Glomerular endothelial cell (primary cell): ENCODE measurements around the gene ERAS. TPM values are rescaled to one million over a fixed set of nuclear protein-coding genes. Genes with fewer than 3 reads are reported as not detected.
A peak's percentile ranks its signal among the peaks of the same experiment; 100 is the strongest.
"Not testable (repeated sequence)": the region's sequence is repeated elsewhere in the genome, so short reads cannot be mapped to it uniquely, and the experiment has no call there.

Experiments
- DNase-seq: peaks from one replicate; pipeline ENCODE4 v3.0.0-alpha.2; 2011; ENCODE audit warnings: low read depth, low spot score; ENCODE audit errors: extremely low read depth
- total RNA-seq: library from RNA; depleted of rRNA; stranded (reverse); fragments of >200 nt; gene quantifications from 2 replicates; pipeline ENCODE4 v1.2.3, GENCODE V29; 2015

ERAS gene
- total RNA-seq, 1 donor from 2014 or later = not detected

DNA sequence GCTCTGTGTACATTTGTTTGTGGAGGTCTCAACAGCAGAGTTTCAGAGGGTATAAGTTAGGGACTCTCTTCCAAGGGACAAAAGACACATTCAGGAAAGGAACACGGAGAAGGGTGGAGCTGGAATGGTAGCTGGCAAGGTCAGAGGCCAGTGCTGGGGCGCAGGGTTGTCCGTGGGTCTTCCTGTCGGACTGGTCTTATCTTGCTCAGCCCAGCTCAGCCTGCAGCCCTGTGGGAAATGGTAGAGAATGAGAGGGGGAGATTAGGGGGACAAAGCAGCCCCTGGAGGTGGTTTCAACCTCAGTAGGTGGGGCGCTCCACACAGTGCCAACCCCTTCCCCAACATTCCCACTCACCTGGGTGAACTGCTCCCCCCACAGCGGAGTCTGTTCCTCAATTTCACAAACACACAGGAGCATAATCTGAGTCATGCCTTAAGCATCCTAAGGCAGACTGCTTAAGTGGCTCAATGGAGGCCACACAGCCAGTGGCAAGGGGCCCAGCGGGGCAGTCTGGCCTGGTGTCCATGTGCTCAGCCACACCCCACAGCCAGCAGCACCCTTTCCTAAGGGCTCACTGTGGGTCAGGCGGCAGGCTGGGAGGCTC lies 31.3 kb upstream of the ERAS start:
- no peak for DNase-seq

DNA sequence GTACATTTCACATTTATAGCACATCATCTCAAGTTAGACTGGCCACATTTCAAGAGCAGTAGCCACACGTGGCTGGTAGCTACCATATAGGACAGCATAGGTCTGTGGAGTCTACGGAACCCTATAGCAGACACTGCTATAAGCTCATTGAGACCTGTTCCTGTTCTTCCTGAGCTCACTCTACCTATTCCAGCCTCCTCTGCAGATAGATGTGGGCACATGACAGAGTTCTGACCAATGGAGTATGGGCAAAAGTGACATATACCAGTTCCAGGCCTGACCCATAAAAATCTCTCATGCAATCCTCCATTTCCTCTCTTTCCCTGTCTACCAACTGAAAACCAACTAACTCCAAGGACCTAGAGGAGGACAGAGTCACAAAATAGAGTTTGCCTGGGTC lies 28.0 kb upstream of the ERAS start:
- no peak for DNase-seq

DNA sequence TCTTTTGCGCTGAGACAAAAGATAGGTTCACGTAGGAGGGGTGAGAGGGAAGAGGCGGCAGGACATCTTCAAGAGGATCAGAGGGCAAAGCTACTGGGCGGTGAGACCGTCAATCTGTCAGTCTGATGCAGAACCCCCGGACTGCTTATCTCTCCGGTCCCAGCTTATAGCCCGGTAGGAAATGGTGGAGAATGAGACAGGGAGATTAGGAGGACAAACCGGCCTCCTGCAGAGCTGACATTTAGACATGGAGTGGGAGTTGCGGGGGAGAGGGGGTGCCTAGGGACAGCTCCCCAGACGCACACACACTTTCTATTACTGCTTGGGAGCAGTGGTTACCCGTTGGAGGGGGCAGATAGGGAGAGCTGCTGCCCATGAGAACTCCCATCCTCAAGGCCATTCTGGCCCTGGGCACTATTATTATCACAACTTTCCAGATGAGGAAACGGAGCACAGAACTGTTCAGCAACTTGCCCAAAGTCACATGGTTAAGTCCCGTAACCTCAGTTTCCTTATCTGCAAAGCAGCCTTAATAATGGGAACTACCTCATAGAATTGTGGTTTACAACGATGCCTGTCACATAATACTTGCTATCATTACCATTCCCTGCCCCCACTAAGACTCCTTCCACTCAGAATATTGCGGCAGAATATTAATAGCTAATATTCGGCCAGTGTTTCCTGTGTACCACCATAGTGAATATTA lies 25.6 kb upstream of the ERAS start:
- DNase-seq = no peak

DNA sequence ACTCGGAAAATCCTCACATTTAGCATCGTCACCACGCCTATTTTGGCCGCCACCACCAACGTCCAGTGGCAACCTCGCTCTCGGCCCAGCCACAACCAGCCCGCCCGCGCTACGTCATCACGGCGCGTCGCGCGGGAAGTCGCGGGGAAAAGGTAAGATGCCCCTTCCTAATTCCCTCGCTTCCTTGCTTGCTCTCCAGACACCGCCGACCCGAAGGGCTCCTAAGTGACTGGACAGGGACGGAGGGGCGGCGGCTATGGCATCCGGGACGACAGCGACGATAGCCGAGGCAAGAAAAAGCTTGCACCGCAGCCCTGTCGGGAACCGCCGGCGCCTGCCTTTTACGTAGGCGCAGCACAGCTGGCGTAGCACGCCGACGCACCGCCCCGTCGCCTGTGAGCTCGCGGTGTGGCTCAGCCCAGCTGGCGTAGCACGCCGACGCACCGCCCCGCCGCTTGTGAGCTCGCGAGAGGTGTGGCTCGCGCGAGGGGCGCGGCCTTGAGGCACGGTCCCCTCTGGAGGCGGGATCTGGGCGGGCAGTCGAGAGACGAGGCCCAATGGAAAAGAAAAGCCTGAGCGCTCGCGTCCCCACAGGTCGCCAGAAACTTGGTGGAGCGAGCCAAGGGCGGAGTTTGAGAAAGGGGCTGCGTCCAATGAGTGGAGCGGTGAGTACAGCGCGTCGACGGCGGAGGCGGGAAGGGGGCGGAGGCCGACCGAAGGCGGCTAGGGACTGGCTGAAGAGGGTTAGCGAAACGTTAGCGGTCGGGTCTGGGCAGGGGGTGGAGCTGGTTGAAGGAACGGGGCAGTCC lies 24.8 kb upstream of the ERAS start, which contains the start of gene HDAC6:
TSS of gene HDAC6 (plus strand) at position 788 of the 809 bp plus-strand sequence. CDS start 626 bp downstream, outside the sequence.
- DNase-seq = peak; percentile 73

DNA sequence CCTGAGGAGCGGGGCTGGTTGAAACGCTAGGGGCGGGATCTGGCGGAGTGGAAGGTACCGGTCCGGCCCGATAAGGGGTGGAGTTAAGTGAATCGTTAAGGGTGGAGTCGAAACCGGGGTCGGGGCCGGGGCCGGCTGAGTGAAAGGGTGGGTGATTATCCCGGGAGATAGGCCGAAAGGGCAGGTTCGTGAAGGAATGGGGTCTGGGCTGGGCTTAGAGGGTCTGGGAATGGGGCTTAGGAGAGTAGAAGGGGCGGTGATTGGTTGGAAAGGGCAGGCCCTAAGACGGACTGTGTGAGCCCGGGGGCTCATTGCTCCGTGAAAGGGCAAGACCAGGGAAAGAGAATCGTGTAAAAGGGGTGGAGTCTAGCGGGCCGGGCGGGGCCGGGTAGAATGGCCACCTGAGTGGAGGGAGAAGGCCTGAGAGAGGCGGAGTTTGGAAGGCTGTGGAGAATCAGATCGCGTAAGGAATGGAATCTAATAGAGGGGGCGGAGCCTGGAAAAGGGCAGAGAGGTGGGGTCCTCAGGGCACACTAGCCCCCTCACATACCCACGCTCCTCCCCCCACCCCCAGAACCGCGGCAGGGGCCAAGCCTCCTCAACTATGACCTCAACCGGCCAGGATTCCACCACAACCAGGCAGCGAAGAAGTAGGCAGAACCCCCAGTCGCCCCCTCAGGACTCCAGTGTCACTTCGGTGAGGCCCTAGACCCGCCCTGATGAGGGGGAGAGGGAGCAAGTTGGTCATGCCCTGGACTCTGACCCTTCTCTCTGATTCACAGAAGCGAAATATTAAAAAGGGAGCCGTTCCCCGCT lies 24.0 kb upstream of the ERAS start:
- peak; percentile 22 for DNase-seq

DNA sequence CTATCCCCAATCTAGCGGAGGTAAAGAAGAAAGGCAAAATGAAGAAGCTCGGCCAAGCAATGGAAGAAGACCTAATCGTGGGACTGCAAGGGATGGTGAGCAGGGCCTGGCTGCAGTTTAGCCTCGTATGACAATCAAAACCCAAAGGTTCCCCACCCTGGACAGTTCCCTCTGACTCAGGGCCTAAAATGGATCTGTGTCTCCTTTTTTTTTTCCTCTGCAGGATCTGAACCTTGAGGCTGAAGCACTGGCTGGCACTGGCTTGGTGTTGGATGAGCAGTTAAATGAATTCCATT lies 23.5 kb upstream of the ERAS start:
- no peak for DNase-seq

DNA sequence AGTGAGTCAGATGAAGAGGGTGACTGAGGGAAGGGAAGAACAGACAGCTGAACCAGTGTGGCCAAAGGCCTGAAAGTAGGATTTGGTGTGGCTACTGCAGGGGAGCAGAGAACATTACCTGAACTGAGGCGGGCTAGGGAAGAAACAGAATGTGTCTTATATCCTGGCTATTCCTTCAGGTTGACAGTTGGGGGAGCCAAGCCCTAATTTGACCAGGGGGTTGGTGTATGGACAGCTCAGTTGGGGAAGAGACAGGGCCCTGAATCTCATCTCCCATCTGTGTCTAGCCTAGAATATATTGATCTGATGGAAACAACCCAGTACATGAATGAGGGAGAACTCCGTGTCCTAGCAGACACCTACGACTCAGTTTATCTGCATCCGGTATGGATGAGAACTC lies 20.2 kb upstream of the ERAS start:
- DNase-seq = no peak

DNA sequence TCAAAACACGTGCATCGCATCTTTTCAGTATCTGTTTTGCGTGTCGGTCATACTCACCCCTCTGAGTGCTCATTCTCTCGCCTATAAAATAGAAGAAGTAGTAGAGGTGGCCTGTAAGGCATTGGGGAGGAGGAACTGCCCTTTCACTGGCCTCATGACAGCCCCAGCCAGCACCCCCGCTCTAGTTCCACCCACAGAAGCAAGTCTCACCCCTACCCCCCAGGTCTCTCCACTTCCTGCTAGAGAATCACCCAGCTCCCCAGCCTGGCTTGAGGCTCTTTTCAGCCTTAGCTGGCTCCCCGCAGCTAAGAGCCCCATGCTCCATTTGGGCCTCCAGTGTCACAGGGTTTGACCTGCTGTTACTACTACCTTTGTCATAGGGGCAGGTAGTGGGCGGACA lies 12.7 kb upstream of the ERAS start:
- DNase-seq = no peak

DNA sequence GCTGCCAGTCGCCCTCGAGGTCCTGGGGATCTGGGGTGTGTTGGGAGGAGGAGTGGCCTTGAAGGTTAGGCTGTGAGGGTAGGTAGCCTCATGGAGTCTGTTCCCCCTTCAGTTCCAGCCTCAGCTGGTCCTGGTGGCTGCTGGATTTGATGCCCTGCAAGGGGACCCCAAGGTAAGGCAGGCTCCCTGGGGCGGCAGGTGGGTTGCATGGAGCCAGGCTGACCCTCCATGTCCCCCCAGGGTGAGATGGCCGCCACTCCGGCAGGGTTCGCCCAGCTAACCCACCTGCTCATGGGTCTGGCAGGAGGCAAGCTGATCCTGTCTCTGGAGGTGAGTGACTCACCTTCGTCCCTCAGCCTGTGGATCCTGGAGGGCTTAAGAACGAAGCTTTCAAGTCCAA lies 11.6 kb upstream of the ERAS start:
- DNase-seq = no peak

DNA sequence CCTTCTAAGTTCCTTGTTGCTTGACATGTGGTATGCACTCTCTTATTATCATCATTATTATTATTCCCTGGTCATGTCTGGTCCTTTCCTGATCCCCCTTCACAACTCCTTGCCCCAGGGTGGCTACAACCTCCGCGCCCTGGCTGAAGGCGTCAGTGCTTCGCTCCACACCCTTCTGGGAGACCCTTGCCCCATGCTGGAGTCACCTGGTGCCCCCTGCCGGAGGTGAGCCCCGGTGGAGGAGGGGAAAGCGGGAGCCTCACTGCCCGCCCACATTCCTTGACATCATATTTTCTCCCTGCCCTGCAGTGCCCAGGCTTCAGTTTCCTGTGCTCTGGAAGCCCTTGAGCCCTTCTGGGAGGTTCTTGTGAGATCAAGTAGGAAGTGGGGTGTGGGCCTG lies 11.0 kb upstream of the ERAS start:
- DNase-seq = no peak

DNA sequence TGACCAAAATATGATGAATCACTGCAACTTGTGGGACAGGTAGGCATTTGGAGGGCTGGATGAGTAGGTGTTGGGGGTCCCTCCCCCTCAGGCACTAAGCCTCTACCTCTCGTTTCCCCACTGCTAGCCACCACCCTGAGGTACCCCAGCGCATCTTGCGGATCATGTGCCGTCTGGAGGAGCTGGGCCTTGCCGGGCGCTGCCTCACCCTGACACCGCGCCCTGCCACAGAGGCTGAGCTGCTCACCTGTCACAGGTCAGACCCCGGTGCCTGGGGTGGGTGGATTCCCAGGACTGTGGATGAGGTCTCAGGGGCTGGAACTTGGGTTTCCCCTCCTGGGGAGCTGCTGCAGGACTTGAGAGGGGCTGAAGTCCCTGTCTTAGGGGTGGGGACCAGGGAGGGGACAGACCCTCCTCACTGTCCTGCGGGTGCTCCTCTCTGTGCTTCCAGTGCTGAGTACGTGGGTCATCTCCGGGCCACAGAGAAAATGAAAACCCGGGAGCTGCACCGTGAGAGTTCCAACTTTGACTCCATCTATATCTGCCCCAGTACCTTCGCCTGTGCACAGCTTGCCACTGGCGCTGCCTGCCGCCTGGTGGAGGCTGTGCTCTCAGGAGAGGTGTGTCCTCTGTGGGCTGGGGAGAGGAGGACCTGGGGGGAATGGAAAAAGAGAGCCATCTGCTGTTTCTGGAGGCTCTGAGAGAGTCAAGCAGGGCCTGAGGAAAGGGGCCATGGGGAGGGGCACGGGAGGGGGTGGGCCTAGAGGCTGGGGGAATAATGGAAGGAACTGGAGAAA lies 10.1 kb upstream of the ERAS start:
- no peak for DNase-seq

DNA sequence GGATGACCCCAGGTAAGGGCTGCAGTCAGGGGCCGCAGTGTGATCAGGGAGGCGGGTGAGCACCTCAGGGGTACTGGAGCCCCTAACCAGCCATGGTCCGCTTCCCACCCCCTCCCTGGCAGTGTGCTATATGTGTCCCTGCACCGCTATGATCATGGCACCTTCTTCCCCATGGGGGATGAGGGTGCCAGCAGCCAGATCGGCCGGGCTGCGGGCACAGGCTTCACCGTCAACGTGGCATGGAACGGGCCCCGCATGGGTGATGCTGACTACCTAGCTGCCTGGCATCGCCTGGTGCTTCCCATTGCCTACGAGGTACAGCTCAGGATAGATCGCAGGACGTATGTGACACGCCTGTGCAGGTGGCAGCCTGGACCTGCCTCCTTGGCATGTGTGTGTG lies 8.2 kb upstream of the ERAS start:
- no peak for DNase-seq

DNA sequence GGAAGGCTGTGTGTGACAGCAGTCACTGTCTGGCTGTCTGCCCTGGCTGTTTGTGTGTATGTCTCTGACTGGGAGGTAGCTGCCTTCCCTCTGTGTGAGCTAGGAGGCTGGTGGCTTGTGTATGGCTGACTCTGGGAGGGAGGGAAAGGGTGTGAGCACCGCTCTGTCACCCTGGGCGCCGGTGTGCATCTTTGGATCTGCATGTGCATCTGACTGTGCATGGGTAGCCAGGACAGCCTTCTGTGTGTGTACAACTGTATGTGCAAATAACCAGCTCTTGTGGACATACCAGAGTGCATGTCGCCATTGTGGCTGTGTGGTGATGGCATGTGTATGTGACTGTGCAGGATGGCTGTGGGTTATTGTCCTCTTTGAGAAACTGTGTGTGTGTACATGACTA lies 7.4 kb upstream of the ERAS start:
- no peak for DNase-seq

DNA sequence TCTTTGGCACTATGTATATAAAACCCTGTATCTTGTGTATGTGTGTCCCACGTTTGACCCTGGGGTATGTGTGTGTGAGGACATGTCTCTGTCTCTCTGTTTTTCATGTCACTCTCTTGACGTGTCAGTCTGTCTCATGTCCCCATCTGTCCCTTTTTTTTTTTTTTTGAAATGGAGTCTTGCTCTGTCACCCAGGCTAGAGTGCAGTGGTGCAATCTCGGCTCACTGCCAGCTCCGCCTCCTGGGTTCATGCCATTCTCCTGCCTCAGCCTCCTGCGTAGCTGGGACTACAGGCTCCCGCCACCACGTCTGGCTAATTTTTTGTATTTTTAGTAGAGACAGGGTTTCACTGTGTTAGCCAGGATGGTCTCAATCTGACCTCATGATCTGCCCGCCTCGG lies 6.9 kb upstream of the ERAS start:
- DNase-seq = not testable (repeated sequence)

DNA sequence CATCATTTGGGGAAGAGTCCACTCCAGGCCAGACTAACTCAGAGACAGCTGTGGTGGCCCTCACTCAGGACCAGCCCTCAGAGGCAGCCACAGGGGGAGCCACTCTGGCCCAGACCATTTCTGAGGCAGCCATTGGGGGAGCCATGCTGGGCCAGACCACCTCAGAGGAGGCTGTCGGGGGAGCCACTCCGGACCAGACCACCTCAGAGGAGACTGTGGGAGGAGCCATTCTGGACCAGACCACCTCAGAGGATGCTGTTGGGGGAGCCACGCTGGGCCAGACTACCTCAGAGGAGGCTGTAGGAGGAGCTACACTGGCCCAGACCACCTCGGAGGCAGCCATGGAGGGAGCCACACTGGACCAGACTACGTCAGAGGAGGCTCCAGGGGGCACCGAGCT lies 3.3 kb upstream of the ERAS start:
- DNase-seq = no peak

DNA sequence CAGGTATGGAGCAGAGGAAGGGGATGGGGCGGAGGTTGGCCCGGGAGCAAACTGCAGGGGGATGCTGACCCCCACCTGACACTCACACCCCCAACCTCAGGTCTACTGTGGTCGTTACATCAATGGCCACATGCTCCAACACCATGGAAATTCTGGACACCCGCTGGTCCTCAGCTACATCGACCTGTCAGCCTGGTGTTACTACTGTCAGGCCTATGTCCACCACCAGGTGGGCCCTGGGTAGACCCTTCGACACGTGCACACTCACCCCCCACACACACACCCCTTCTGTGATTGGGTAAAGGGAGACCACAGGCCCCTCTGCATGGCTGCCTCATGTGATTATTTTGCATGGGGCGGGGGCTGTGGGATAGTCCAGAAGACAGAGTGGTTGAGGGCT lies 2.2 kb upstream of the ERAS start:
- no peak for DNase-seq

DNA sequence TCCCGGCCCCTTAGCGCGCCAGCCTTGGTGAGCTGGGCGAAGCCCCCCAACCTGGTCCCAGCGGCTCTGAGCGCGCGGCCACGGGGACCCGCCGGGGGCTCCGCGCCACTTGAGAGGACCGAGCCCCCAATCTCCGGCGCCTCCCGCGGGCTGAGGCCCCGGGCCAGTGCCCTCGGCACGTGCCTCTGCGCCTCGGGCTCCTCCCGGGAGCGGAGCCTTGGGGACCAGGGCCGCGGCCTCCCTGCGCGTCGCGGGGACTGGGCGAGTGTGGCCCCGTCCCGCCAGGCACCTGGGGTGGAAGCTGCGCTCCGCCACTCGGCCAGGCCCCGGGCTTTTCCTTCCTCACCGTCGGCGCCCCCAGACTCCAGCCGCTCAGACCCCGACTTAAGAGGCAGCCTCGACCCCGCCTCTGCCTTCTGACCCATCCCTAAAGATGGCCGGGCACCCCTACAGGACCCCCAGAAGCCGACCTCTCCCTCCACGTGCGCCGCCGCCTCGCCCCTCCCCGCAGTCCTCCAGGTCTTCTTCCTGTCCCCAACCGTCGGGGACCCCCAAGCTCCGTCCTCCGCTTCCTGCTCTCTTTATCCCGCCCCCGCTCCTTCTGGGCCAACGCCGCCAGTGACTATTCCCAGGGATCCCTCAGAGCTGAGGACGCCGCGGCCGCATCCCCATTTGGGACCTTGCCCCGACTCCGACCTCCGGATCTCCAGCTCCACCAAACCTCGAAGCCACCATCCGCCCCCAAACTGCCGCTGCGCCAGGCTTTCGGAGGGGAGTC lies 752 bp downstream of the ERAS start:
- no peak for DNase-seq

DNA sequence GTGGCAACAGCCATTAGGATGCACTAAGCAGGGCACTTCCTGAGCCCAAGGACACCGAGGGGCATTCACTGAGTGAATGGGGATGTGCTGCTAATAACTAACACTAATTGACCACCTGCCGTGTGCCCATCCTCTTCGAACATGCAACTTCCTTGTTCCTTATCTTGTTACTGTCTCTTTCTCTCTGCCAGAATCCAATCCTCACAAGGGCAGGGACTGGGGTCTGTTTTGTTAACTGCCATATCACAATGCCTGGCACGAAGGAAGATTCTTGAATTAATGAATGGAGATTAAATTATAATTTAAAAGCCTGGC lies 1.3 kb downstream of the ERAS start:
- no peak for DNase-seq

DNA sequence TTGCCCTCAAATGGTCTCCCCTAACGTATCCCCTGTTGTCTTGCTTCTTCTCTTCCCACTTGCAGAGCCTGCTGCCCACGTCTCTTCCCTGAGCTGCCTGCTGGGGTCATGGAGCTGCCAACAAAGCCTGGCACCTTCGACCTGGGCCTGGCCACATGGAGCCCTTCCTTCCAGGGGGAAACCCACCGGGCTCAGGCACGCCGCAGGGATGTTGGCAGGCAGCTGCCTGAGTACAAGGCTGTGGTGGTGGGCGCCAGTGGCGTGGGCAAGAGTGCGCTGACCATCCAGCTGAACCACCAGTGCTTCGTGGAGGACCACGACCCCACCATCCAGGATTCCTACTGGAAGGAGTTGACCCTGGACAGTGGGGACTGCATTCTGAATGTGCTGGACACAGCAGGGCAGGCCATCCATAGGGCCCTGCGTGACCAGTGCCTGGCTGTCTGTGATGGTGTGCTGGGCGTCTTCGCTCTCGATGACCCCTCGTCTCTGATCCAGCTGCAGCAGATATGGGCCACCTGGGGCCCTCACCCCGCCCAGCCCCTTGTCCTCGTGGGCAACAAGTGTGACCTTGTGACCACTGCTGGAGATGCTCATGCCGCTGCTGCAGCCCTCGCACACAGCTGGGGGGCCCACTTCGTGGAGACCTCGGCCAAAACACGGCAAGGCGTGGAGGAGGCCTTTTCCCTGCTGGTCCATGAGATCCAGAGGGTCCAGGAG lies 2.9 kb downstream of the ERAS start:
- no peak for DNase-seq
